ENCODE results near the gene MMP25. TPM values are rescaled to one million over a fixed set of nuclear protein-coding genes. Genes with fewer than 3 reads are reported as not detected.
"Not testable (repeated sequence)": the region's sequence is repeated elsewhere in the genome, so short reads cannot be mapped to it uniquely, and the experiment has no call there.

Gene MMP25
- total RNA-seq, 1 experiment from 2014 or later, result 0.80 TPM

- peaks cover 5% of the 10 kb centered on the region for H3K4me1 ChIP-seq (ENCODE audit: insufficient read depth, low read length, poor library complexity, severe bottlenecking)
- intact Hi-C loops (cut with micrococcal nuclease; ENCODE audit: unreplicated experiment), result loop anchor here (10.0 kb wide), 1 partner anchor 100 kb away; no protein-coding TSS in a partner anchor
- DNase-seq (ENCODE audit: low spot score), result no peak
- TF ChIP-seq EZH2 (IDR thresholded peaks at IDR 0.05; ENCODE audit: borderline replicate concordance, low read depth, low read length, poor library complexity, severe bottlenecking) (no peak), CTCF (conservative IDR thresholded peaks at IDR 0.05; ENCODE audit: low read depth, low read length) (no peak)
- BruUV-seq (replicated peaks), result no TSS peak
- CTCF ChIA-PET, result no interaction called here
- H3K36me3 ChIP-seq (ENCODE audit: insufficient read depth, low read length, poor library complexity, severe bottlenecking), result no peaks in the 10 kb centered on the region
- no peaks in the 10 kb centered on the region for H3K9me3 ChIP-seq (ENCODE audit: low read depth, low read length, poor library complexity, severe bottlenecking)
- no peaks in the 10 kb centered on the region for H3K27me3 ChIP-seq (replicated peaks; ENCODE audit: insufficient read depth, low read depth, low read length, poor library complexity)
- POLR2A ChIA-PET (ENCODE audit: low non-redundant PET), result no interaction called here
- no peak overlapping the region for H3K27ac ChIP-seq (ENCODE audit: low read depth, low read length, poor library complexity, severe bottlenecking)
- no peak overlapping the region for H3K4me3 ChIP-seq (ENCODE audit: low read depth, low read length, poor library complexity, severe bottlenecking)
These were observed 8.8 kb downstream of the MMP25 start for GRCh38 chr16:3054965-3055733.

GRCh38 chr16:3055734-3056115 lies 9.4 kb downstream of the MMP25 start:
- DNase-seq (ENCODE audit: low spot score); H3K27ac ChIP-seq (ENCODE audit: low read depth, low read length, poor library complexity, severe bottlenecking); POLR2A ChIA-PET (ENCODE audit: low non-redundant PET); H3K36me3 ChIP-seq (ENCODE audit: insufficient read depth, low read length, poor library complexity, severe bottlenecking); H3K9me3 ChIP-seq (ENCODE audit: low read depth, low read length, poor library complexity, severe bottlenecking); H3K27me3 ChIP-seq (replicated peaks; ENCODE audit: insufficient read depth, low read depth, low read length, poor library complexity); H3K4me1 ChIP-seq (ENCODE audit: insufficient read depth, low read length, poor library complexity, severe bottlenecking); BruUV-seq (replicated peaks); H3K4me3 ChIP-seq (ENCODE audit: low read depth, low read length, poor library complexity, severe bottlenecking): not testable (repeated sequence)
- CTCF ChIA-PET, result interaction anchor here (1.0 kb wide), 1 partner anchor 74 kb away, joined by 4 read pairs; no protein-coding TSS in a partner anchor
- intact Hi-C loops (cut with micrococcal nuclease; ENCODE audit: unreplicated experiment), result loop anchor here (10.0 kb wide), 1 partner anchor 99 kb away; no protein-coding TSS in a partner anchor

- POLR2A ChIA-PET (ENCODE audit: low non-redundant PET), result no interaction called here
These were observed 10.2 kb downstream of the MMP25 start for GRCh38 chr16:3056336-3057180.

More at GRCh38 chr16:3056336-3057180, 10.2 kb downstream of the MMP25 start:
- Histone ChIP-seq H3K9me3 (ENCODE audit: low read depth, low read length, poor library complexity, severe bottlenecking) (no peaks in the 10 kb centered on the region), H3K36me3 (ENCODE audit: insufficient read depth, low read length, poor library complexity, severe bottlenecking) (no peaks in the 10 kb centered on the region), H3K4me1 (ENCODE audit: insufficient read depth, low read length, poor library complexity, severe bottlenecking) (peaks cover 5% of the 10 kb centered on the region), H3K27me3 (replicated peaks; ENCODE audit: insufficient read depth, low read depth, low read length, poor library complexity) (no peaks in the 10 kb centered on the region), H3K4me3 (ENCODE audit: low read depth, low read length, poor library complexity, severe bottlenecking) (no peak overlapping the region), H3K27ac (ENCODE audit: low read depth, low read length, poor library complexity, severe bottlenecking) (no peak overlapping the region)
- TF ChIP-seq CTCF (conservative IDR thresholded peaks at IDR 0.05; ENCODE audit: low read depth, low read length) (no peak), EZH2 (IDR thresholded peaks at IDR 0.05; ENCODE audit: borderline replicate concordance, low read depth, low read length, poor library complexity, severe bottlenecking) (no peak)
- CTCF ChIA-PET, result interaction anchor here (0.6 to 1.0 kb wide), 2 partner anchors 20 to 73 kb away, joined by 4 to 9 read pairs; partner anchors contain the start of gene BICDL2
- intact Hi-C loops (cut with micrococcal nuclease; ENCODE audit: unreplicated experiment), result loop anchor here (10.0 kb wide), 1 partner anchor 98 kb away; no protein-coding TSS in a partner anchor
- no peak for DNase-seq (ENCODE audit: low spot score)
- BruUV-seq (replicated peaks), result no TSS peak

Data from A673 (cell line).